HepG2 (cell line): ENCODE measurements around the gene CARMIL3. TPM values are rescaled to one million over a fixed set of nuclear protein-coding genes. Genes with fewer than 3 reads are reported as not detected.
A peak's percentile ranks its signal among the peaks of the same experiment; 100 is the strongest.

Source experiments
- ARNTL ChIP-seq: sonication (generic); formaldehyde crosslinking; IDR thresholded peaks from 2 replicates; pipeline ENCODE4 v1.4.0; 2020; ENCODE audit warnings: mild to moderate bottlenecking, missing genetic modification reagents
- ATF2 ChIP-seq: sonication (generic); formaldehyde crosslinking; IDR thresholded peaks from 2 replicates; pipeline ENCODE4 v1.4.0; 2020; ENCODE audit warnings: missing genetic modification reagents
- CEBPG ChIP-seq: IDR thresholded peaks from 2 replicates; pipeline ENCODE4 v1.6.1; 2016
- KLF11 ChIP-seq: IDR thresholded peaks from 2 replicates; pipeline ENCODE4 v1.6.1; 2016; ENCODE audit warnings: missing compliant biosample characterization
- MBNL3 ChIP-seq: fragments of 250-450 bp; sonication (Bioruptor Pico); conservative IDR thresholded peaks from 2 replicates; pipeline ENCODE4 v1.8.0; 2022; ENCODE audit warnings: mild to moderate bottlenecking, inconsistent platforms
- PRDM10 ChIP-seq: sonication (generic); formaldehyde crosslinking; IDR thresholded peaks from 2 replicates; pipeline ENCODE4 v1.4.0; 2020; ENCODE audit warnings: low read depth, missing genetic modification reagents
- SMAD1 ChIP-seq: sonication (generic); formaldehyde crosslinking; IDR thresholded peaks from 2 replicates; pipeline ENCODE4 v1.4.0; 2020; ENCODE audit warnings: missing genetic modification reagents, low read depth, mild to moderate bottlenecking, borderline replicate concordance
- UBTF ChIP-seq: sonication (generic); formaldehyde crosslinking; IDR thresholded peaks from 2 replicates; pipeline ENCODE4 v1.4.0; 2020; ENCODE audit warnings: mild to moderate bottlenecking, missing genetic modification reagents
- WIZ ChIP-seq: sonication (generic); formaldehyde crosslinking; IDR thresholded peaks from 2 replicates; pipeline ENCODE4 v1.5.1; 2020; ENCODE audit warnings: mild to moderate bottlenecking, missing genetic modification reagents
- ZC3H4 ChIP-seq: sonication (generic); formaldehyde crosslinking; IDR thresholded peaks from 2 replicates; pipeline ENCODE4 v1.4.0; 2020; ENCODE audit warnings: missing genetic modification reagents, borderline replicate concordance
- ZFP90 ChIP-seq: sonication (generic); formaldehyde crosslinking; IDR thresholded peaks from 2 replicates; pipeline ENCODE4 v1.8.0; 2022; ENCODE audit warnings: missing genetic modification reagents, mild to moderate bottlenecking, inconsistent platforms, borderline replicate concordance
- ZNF44 ChIP-seq: sonication (generic); formaldehyde crosslinking; IDR thresholded peaks from 2 replicates; pipeline ENCODE4 v1.5.1; 2020; ENCODE audit warnings: mild to moderate bottlenecking, missing genetic modification reagents
- polyA plus RNA-seq, 8 experiments: library from polyadenylated mRNA; depleted of rRNA in 3 of 8; stranded (reverse) in 7 of 8; unstranded in 1 of 8; fragments of >200 nt; fragmentation: Illumina TruSeq in 4 of 8; extraction: Trizol in 4 of 8; gene quantifications; 2 replicates each; pipeline versions ENCODE4 v1.2.1 to v1.2.3, GENCODE V29; 2011 to 2016; ENCODE audit warnings: low read depth in 4 of 8, missing spikeins in 1 of 8, mixed read lengths in 1 of 8; ENCODE audit not compliant: insufficient read depth in 1 of 8
- total RNA-seq, 5 experiments: library from RNA; depleted of rRNA; stranded (reverse); fragments of >200 nt; fragmentation: Illumina TruSeq; extraction: Trizol; gene quantifications; 2 replicates each; pipeline ENCODE4 v1.2.3, GENCODE V29; 2016; ENCODE audit warnings: low read depth in 1 of 5
- TF ChIP-seq, protein P1 (sequence below), 2 experiments: sonication (generic) in 1 of 2; formaldehyde crosslinking in 1 of 2; IDR thresholded peaks; 2 replicates each; pipeline versions ENCODE4 v1.4.0 to v1.6.1; 2016 to 2020; ENCODE audit warnings: borderline replicate concordance in 1 of 2, low read depth in 1 of 2, mild to moderate bottlenecking in 1 of 2, missing genetic modification reagents in 1 of 2
- TF ChIP-seq, protein P2 (sequence below): fragments of 450-650 bp; IDR thresholded peaks from 2 replicates; pipeline ENCODE4 v1.6.1; 2016

The CARMIL3 gene
- total and polyA plus RNA-seq, 2 of the 13 experiments (the other 11 are each of a cell fraction or from before 2014, with no cell fraction given) = 0.27 to 0.55 TPM

DNA sequence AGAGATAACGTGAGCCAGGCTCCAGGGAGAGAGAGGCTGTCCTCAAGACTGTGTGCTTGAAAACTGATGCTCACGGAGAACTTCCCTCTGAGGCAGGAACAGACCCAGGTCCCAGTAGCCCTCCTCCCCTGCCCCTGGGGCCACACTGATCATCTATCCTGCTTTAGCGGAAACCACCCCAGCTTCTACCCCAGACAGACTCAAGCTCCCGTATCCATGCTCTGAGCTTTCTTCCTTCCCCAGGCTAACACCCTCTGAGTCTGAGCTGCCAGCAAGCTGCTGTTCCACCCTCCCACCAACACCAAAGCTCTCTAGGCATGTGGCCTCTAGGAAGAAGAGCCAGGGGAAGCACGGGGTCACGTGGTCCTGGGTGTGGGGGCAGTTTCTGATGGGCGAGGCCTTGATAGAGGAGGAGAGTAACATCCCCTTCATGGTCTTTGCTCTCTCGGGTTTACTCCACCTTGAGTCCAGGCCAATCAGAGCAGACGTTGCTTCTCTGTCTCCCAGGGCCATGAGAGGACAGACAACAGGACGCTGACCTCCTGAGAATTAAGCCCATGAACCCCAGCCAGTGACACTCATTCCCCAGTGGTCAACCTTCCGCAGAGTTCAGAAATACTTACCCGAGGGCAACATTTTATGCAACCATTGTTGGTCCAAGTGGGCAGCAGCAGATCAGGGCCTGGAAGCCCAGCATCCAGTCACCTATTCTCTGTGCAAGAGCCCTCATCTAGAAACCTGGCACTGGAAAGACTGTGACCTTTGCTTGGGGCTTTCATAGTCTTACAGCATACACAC lies 43.7 kb downstream of the CARMIL3 start (continued):
- peak; percentile 81 for TF ChIP-seq ZFP90 (CRISPR knock-in tag)
- peak; percentile 98; the same call in 1 of the 2 replicates for TF ChIP-seq SMAD1 (CRISPR knock-in tag)
- peak; percentile 80 for TF ChIP-seq WIZ (CRISPR knock-in tag)
- peak; percentile 76 for TF ChIP-seq ZNF44 (CRISPR knock-in tag)
- TF ChIP-seq ARNTL (CRISPR knock-in tag) = peak; percentile 100
- peak; percentile 94 for TF ChIP-seq UBTF (CRISPR knock-in tag)
- TF ChIP-seq MBNL3 = 0 out of 2 replicates have a peak, but pooled peaks have one; percentile 24
- TF ChIP-seq, protein P1, sequence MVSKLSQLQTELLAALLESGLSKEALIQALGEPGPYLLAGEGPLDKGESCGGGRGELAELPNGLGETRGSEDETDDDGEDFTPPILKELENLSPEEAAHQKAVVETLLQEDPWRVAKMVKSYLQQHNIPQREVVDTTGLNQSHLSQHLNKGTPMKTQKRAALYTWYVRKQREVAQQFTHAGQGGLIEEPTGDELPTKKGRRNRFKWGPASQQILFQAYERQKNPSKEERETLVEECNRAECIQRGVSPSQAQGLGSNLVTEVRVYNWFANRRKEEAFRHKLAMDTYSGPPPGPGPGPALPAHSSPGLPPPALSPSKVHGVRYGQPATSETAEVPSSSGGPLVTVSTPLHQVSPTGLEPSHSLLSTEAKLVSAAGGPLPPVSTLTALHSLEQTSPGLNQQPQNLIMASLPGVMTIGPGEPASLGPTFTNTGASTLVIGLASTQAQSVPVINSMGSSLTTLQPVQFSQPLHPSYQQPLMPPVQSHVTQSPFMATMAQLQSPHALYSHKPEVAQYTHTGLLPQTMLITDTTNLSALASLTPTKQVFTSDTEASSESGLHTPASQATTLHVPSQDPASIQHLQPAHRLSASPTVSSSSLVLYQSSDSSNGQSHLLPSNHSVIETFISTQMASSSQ (IDR thresholded peaks at IDR 0.05; ENCODE audit: low read depth) = 0 out of 2 replicates have a peak, but pooled peaks have one; percentile 40
- TF ChIP-seq, protein P1 (CRISPR knock-in tag; IDR thresholded peaks at IDR 0.05; ENCODE audit: borderline replicate concordance) = peak; percentile 87
- TF ChIP-seq CEBPG = peak; percentile 81
- TF ChIP-seq, protein P2, sequence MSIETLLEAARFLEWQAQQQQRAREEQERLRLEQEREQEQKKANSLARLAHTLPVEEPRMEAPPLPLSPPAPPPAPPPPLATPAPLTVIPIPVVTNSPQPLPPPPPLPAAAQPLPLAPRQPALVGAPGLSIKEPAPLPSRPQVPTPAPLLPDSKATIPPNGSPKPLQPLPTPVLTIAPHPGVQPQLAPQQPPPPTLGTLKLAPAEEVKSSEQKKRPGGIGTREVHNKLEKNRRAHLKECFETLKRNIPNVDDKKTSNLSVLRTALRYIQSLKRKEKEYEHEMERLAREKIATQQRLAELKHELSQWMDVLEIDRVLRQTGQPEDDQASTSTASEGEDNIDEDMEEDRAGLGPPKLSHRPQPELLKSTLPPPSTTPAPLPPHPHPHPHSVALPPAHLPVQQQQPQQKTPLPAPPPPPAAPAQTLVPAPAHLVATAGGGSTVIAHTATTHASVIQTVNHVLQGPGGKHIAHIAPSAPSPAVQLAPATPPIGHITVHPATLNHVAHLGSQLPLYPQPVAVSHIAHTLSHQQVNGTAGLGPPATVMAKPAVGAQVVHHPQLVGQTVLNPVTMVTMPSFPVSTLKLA = peak; percentile 99
- peak; percentile 96 for TF ChIP-seq ATF2
- TF ChIP-seq PRDM10 = peak; percentile 78; the same call in 1 of the 2 replicates
- TF ChIP-seq ZC3H4 (CRISPR knock-in tag) = peak; percentile 94
- peak; percentile 99 for TF ChIP-seq KLF11 (CRISPR knock-in tag)
